ENCODE results near the gene UNC119B. TPM values are rescaled to one million over a fixed set of nuclear protein-coding genes. Genes with fewer than 3 reads are reported as not detected.

Gene UNC119B
- total and polyA plus RNA-seq, 5 experiments from 2014 or later = 9.6 to 24.2 (median 11.5) TPM

- ATAC-seq (no peak), DNase-seq (no peak)
- Mint-ChIP-seq H3K4me3 (no peak overlapping the region), H3K9me3 (peaks cover 0 to 14% (median 6%) of the 10 kb centered on the region in 9 donors), H3K27me3 (peaks cover 0 to 10% (median 8%) of the 10 kb centered on the region in 5 donors), H3K4me1 (peaks cover 0 to 3% (median 0%) of the 10 kb centered on the region in 4 donors), H3K36me3 (peaks cover 0 to 6% (median 2%) of the 10 kb centered on the region in 3 donors), H3K27ac (no peak overlapping the region)
- POLR2A ChIA-PET = no interaction called here
These were observed 44.5 kb downstream of the UNC119B start for GRCh38 chr12:120754792-120755191.

DNA sequence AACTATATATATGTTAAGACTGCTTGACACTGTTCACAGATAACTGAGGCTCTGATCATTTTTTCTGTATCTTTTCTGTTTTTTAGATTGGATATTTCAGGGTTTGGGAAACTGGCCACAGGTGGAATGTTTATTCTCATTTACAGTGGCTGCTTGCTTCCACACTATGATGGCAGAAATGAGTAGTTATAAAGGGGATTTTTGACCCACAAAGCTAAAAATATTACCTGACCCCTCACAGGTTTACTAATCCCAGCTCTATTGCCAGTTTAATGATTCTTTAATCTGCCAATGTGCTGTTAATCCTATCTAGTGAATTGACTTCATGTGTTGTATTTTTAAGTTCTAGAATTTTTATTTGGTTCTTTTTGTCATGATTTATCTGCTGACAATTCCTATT lies 45.0 kb downstream of the UNC119B start:
- POLR2A ChIA-PET = no interaction called here
- peaks cover 0 to 6% (median 2%) of the 10 kb centered on the region in 3 donors for H3K36me3 Mint-ChIP-seq
- ATAC-seq (no peak), DNase-seq (no peak)
- H3K4me3 Mint-ChIP-seq = no peak overlapping the region
- H3K27me3 Mint-ChIP-seq = peaks cover 0 to 10% (median 8%) of the 10 kb centered on the region in 5 donors
- peaks cover 0 to 3% (median 0%) of the 10 kb centered on the region in 4 donors for H3K4me1 Mint-ChIP-seq
- peaks cover 0 to 14% (median 6%) of the 10 kb centered on the region in 9 donors for H3K9me3 Mint-ChIP-seq
- peak overlapping the region in 2 of 10 donors; percentile 15 to 38 for H3K27ac Mint-ChIP-seq

- DNase-seq (no peak), ATAC-seq (no peak)
- Mint-ChIP-seq H3K27ac (no peak overlapping the region), H3K4me3 (no peak overlapping the region), H3K9me3 (peaks cover 0 to 14% (median 6%) of the 10 kb centered on the region in 9 donors), H3K4me1 (peaks cover 0 to 4% (median 0%) of the 10 kb centered on the region in 4 donors), H3K27me3 (peaks cover 0 to 5% (median 2%) of the 10 kb centered on the region in 5 donors), H3K36me3 (peaks cover 2 to 17% (median 6%) of the 10 kb centered on the region in 3 donors)
- POLR2A ChIA-PET = no interaction called here
These were observed 47.0 kb downstream of the UNC119B start for GRCh38 chr12:120757226-120757742.

GRCh38 chr12:120757949-120758348 lies 47.7 kb downstream of the UNC119B start:
- H3K9me3 Mint-ChIP-seq = peaks cover 0 to 14% (median 6%) of the 10 kb centered on the region in 9 donors
- no peak for ATAC-seq
- peaks cover 2 to 23% (median 6%) of the 10 kb centered on the region in 3 donors for H3K36me3 Mint-ChIP-seq
- H3K4me1 Mint-ChIP-seq = peaks cover 0 to 4% (median 0%) of the 10 kb centered on the region in 4 donors
- no peak for DNase-seq
- peaks cover 0 to 4% (median 2%) of the 10 kb centered on the region in 5 donors for H3K27me3 Mint-ChIP-seq
- peak overlapping the region in 1 of 10 donors; percentile 15 for H3K27ac Mint-ChIP-seq
- H3K4me3 Mint-ChIP-seq = no peak overlapping the region
- POLR2A ChIA-PET = no interaction called here

DNA sequence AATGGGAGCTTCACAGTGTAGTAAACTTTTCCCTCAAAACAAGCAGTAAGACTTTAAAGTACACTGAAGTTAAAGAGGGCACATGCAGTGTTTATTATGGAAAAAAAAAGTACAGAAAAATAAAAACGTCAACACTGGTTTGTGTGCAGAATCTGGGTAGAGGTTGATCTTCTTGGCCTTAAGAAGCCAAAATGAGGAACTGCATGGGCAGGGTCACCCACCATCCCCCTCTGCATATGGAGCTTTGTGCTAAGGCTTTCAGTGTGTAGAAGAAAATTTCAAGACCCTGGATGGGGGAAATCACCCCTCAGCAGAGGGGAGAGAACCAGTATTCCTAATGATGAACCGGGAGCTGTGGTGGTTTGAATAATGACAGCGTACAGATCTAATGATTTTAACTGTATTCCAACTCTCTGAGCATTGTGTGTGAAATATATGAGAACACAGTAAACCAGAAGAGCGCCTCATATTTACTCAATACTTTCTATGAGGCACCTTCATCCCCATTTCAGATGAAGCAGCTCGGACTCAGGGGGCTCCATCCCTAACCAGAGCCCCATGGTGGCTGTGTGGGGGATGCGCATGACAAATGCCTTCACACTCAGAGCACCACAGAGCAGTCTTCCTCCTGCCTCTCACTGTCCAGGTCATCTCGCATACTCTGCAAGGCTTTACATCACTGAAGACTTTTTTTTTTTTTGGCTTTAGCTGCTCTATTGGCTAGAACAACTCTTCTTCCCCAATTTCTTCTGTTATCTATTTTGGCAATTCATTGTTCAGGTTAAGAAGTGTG lies 48.7 kb downstream of the UNC119B start:
- POLR2A ChIA-PET = no interaction called here

GRCh38 chr12:120759591-120760348 lies 49.5 kb downstream of the UNC119B start:
- POLR2A ChIA-PET = no interaction called here
- H3K9me3 Mint-ChIP-seq = peaks cover 0 to 9% (median 5%) of the 10 kb centered on the region in 9 donors
- H3K27ac Mint-ChIP-seq = peak overlapping the region in 6 of 10 donors; percentile 12 to 87 (median 50)
- H3K4me1 Mint-ChIP-seq = peaks cover 0 to 4% (median 0%) of the 10 kb centered on the region in 4 donors
- no peaks in the 10 kb centered on the region for H3K27me3 Mint-ChIP-seq
- peaks cover 4 to 40% (median 6%) of the 10 kb centered on the region in 3 donors for H3K36me3 Mint-ChIP-seq
- ATAC-seq (no peak), DNase-seq (no peak)
- no peak overlapping the region for H3K4me3 Mint-ChIP-seq

More for the DNA sequence above, 48.7 kb downstream of the UNC119B start:
- no peak for ATAC-seq
- no peak for DNase-seq
- Mint-ChIP-seq H3K9me3 (peaks cover 0 to 10% (median 6%) of the 10 kb centered on the region in 9 donors), H3K4me1 (peaks cover 0 to 4% (median 0%) of the 10 kb centered on the region in 4 donors), H3K36me3 (peaks cover 2 to 33% (median 6%) of the 10 kb centered on the region in 3 donors), H3K27me3 (no peaks in the 10 kb centered on the region), H3K27ac (peak overlapping the region in 6 of 10 donors; percentile 29 to 72 (median 40)), H3K4me3 (no peak overlapping the region)

GRCh38 chr12:120760349-120761254 lies 50.3 kb downstream of the UNC119B start:
- POLR2A ChIA-PET = no interaction called here
- DNase-seq (peak in 1 of 10 donors; percentile 3), ATAC-seq (peak in 1 of 2 donors; percentile 16)
- H3K36me3 Mint-ChIP-seq = peaks cover 0 to 48% (median 2%) of the 10 kb centered on the region in 3 donors
- peak overlapping the region in 9 of 10 donors; percentile 6 to 87 (median 58) for H3K27ac Mint-ChIP-seq
- H3K4me1 Mint-ChIP-seq = peaks cover 0 to 4% (median 0%) of the 10 kb centered on the region in 4 donors
- peaks cover 0 to under 1% (median 0%) of the 10 kb centered on the region in 9 donors for H3K9me3 Mint-ChIP-seq
- H3K27me3 Mint-ChIP-seq = no peaks in the 10 kb centered on the region
- H3K4me3 Mint-ChIP-seq = no peak overlapping the region

DNA sequence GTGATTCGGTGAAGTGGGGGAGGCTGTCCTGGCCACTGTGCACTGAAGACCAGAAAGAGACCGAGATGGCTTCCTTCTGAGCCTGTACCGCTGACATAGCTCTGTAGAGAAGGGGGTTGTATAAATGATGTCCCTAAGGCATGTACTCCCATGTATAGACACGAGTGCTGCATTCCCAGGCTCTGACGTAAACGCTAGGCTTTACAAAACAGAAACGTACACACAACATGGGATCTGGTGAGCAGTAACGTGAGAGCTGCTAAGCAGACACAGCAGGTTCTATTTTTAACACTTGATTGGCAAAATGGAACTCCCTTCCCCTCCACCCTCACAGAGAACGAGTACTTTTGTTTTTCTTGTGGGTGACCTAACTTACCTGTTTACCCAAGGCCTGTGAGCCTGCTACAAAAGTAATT lies 51.3 kb downstream of the UNC119B start:
- DNase-seq = no peak
- POLR2A ChIA-PET = interaction anchor here (0.6 kb wide), 2 partner anchors 251 to 560 kb away, joined by 3 to 4 read pairs; partner anchors contain the start of gene RPLP0
- H3K27ac Mint-ChIP-seq = peak overlapping the region in 4 of 10 donors; percentile 11 to 75 (median 64)
- H3K27me3 Mint-ChIP-seq = no peaks in the 10 kb centered on the region
- ATAC-seq = no peak
- no peaks in the 10 kb centered on the region for H3K9me3 Mint-ChIP-seq
- H3K4me1 Mint-ChIP-seq = peaks cover 0 to 4% (median 0%) of the 10 kb centered on the region in 4 donors
- peaks cover 0 to 56% (median 2%) of the 10 kb centered on the region in 3 donors for H3K36me3 Mint-ChIP-seq
- H3K4me3 Mint-ChIP-seq = no peak overlapping the region

- Mint-ChIP-seq H3K36me3 (peaks cover 0 to 62% (median 7%) of the 10 kb centered on the region in 3 donors), H3K27me3 (no peaks in the 10 kb centered on the region), H3K9me3 (no peaks in the 10 kb centered on the region), H3K4me1 (peaks cover 0 to 4% (median 0%) of the 10 kb centered on the region in 4 donors), H3K27ac (peak overlapping the region in 2 of 10 donors; percentile 3 to 75), H3K4me3 (no peak overlapping the region)
- POLR2A ChIA-PET = interaction anchor here (0.6 kb wide), 2 partner anchors 251 to 561 kb away, joined by 3 to 4 read pairs; partner anchors contain the start of gene RPLP0
- DNase-seq (no peak), ATAC-seq (no peak)
These were observed 51.8 kb downstream of the UNC119B start for GRCh38 chr12:120762086-120762485.

GRCh38 chr12:120763250-120763649 lies 53.0 kb downstream of the UNC119B start:
- POLR2A ChIA-PET = no interaction called here
- H3K27me3 Mint-ChIP-seq = no peaks in the 10 kb centered on the region
- no peaks in the 10 kb centered on the region for H3K9me3 Mint-ChIP-seq
- ATAC-seq (no peak), DNase-seq (no peak)
- peak overlapping the region in 3 of 10 donors; percentile 57 to 75 (median 67) for H3K27ac Mint-ChIP-seq
- H3K4me1 Mint-ChIP-seq = peaks cover 0 to 2% (median 0%) of the 10 kb centered on the region in 4 donors
- peaks cover 0 to 73% (median 7%) of the 10 kb centered on the region in 3 donors for H3K36me3 Mint-ChIP-seq
- H3K4me3 Mint-ChIP-seq = no peak overlapping the region

DNA sequence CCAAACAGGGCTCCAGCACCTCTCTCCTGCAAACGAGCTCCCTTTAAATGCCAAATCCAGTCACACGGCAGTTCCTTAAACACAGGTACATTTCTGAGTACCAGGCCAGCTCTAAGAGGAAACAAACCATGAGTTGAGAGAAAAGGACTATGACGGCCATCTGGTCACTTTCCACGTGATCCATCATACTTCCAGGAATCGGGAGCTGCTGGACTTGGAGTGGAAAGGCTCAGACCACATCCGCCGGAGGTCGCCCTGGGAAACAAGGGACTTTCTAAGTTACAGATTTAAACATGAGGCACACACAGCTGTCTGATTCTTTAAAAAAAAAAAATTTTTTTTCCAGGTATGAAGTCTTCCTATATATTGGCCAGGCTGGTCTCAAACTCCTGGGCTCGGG lies 54.6 kb downstream of the UNC119B start:
- no peaks in the 10 kb centered on the region for H3K9me3 Mint-ChIP-seq
- H3K27ac Mint-ChIP-seq = no peak overlapping the region
- H3K27me3 Mint-ChIP-seq = no peaks in the 10 kb centered on the region
- ATAC-seq = no peak
- H3K4me3 Mint-ChIP-seq = no peak overlapping the region
- POLR2A ChIA-PET = interaction anchor here (0.7 kb wide), 1 partner anchor 205 kb away, joined by 3 read pairs; no protein-coding TSS in a partner anchor
- DNase-seq = no peak
- peaks cover 0 to 87% (median 11%) of the 10 kb centered on the region in 3 donors for H3K36me3 Mint-ChIP-seq
- H3K4me1 Mint-ChIP-seq = peaks cover 0 to 4% (median 1%) of the 10 kb centered on the region in 4 donors
